Neural cell (in vitro differentiated cells): ENCODE results near the gene CPNE4. TPM values are rescaled to one million over a fixed set of nuclear protein-coding genes. Genes with fewer than 3 reads are reported as not detected.

Source experiments
- H2AFZ ChIP-seq: fragments of 200-600, 300-800 bp; sonication (generic), shearing (Covaris generic); 2 replicates; pipeline ENCODE4 v1.6.0; 2014; ENCODE audit warnings: low read depth, mild to moderate bottlenecking, antibody characterized with exemption, low read length, moderate library complexity
- H3F3A ChIP-seq: fragments of 200-600 bp; shearing (Covaris generic); 2 replicates; pipeline ENCODE4 v1.6.1; 2016; ENCODE audit warnings: mild to moderate bottlenecking, moderate library complexity, mixed read lengths, antibody characterized with exemption, low read length; ENCODE audit not compliant: insufficient read depth, poor library complexity, severe bottlenecking
- H3K27ac ChIP-seq: fragments of 200-600, 300-800 bp; sonication (generic), shearing (Covaris generic); 2 replicates; pipeline ENCODE4 v1.5.1; 2014; ENCODE audit warnings: mild to moderate bottlenecking, low read length, moderate library complexity
- H3K27me3 ChIP-seq: fragments of 300-800, 200-600 bp; sonication (generic), shearing (Covaris generic); 2 replicates; pipeline ENCODE4 v1.6.0; 2014; ENCODE audit warnings: mild to moderate bottlenecking, low read depth, low read length, moderate library complexity; ENCODE audit not compliant: insufficient read depth
- H3K36me3 ChIP-seq: fragments of 300-800, 200-600 bp; sonication (generic), shearing (Covaris generic); 2 replicates; pipeline ENCODE4 v1.5.1; 2014; ENCODE audit warnings: mild to moderate bottlenecking, antibody characterized with exemption, low read length, moderate library complexity; ENCODE audit not compliant: insufficient read depth
- H3K4me2 ChIP-seq: fragments of 300-800, 200-600 bp; sonication (generic), shearing (Covaris generic); 2 replicates; pipeline ENCODE4 v1.6.0; 2014; ENCODE audit warnings: mild to moderate bottlenecking, low read length
- H3K4me3 ChIP-seq: fragments of 300-800, 200-600 bp; sonication (generic), shearing (Covaris generic); 2 replicates; pipeline ENCODE4 v1.5.1; 2014; ENCODE audit warnings: mild to moderate bottlenecking, low read length, moderate library complexity
- H3K79me2 ChIP-seq: fragments of 200-600 bp; shearing (Covaris generic); replicated peaks from 2 replicates; pipeline ENCODE4 v1.6.0; 2014; ENCODE audit warnings: mild to moderate bottlenecking, low read length, moderate library complexity; ENCODE audit not compliant: insufficient read depth
- H3K9ac ChIP-seq: fragments of 300-800, 200-600 bp; sonication (generic), shearing (Covaris generic); 2 replicates; pipeline ENCODE4 v1.6.1; 2016; ENCODE audit warnings: mild to moderate bottlenecking, low read length, mixed read lengths
- H3K9me2 ChIP-seq: fragments of 200-600 bp; shearing (Covaris generic); 2 replicates; pipeline ENCODE4 v1.6.1; 2016; ENCODE audit warnings: mild to moderate bottlenecking, low read length, mixed read lengths; ENCODE audit not compliant: insufficient read depth
- H3K9me3 ChIP-seq: fragments of 200-600, 300-800 bp; sonication (generic), shearing (Covaris generic); 2 replicates; pipeline ENCODE4 v1.6.1; 2016; ENCODE audit warnings: mild to moderate bottlenecking, mixed run types, low read length, moderate library complexity, mixed read lengths
- H4K20me1 ChIP-seq: fragments of 200-600 bp; shearing (Covaris generic); 2 replicates; pipeline ENCODE4 v1.6.1; 2016; ENCODE audit warnings: mild to moderate bottlenecking, mixed run types; ENCODE audit not compliant: insufficient read depth
- EP300 ChIP-seq: fragments of 450-650 bp; conservative IDR thresholded peaks from 2 replicates; pipeline ENCODE4 v1.6.1; 2014; ENCODE audit warnings: antibody characterized with exemption, mild to moderate bottlenecking, moderate library complexity; ENCODE audit not compliant: poor library complexity, severe bottlenecking
- EZH2 ChIP-seq: fragments of 200-600, 300-800 bp; shearing (Covaris generic), sonication (generic); IDR thresholded peaks from 2 replicates; pipeline ENCODE4 v1.6.1; 2014; ENCODE audit warnings: antibody characterized with exemption, low read length, borderline replicate concordance, mild to moderate bottlenecking; ENCODE audit not compliant: insufficient read depth, poor library complexity, severe bottlenecking
- MXI1 ChIP-seq: fragments of 450-650 bp; conservative IDR thresholded peaks from 2 replicates; pipeline ENCODE4 v1.6.1; 2014; ENCODE audit warnings: antibody characterized with exemption, mild to moderate bottlenecking; ENCODE audit not compliant: poor library complexity, severe bottlenecking
- POLR2AphosphoS5 ChIP-seq: IDR thresholded peaks from 2 replicates; pipeline ENCODE4 v1.6.1; 2012
- RAD21 ChIP-seq: fragments of 450-650 bp; conservative IDR thresholded peaks from 2 replicates; pipeline ENCODE4 v1.6.1; 2014; ENCODE audit warnings: antibody characterized with exemption, mild to moderate bottlenecking, moderate library complexity
- SMC3 ChIP-seq: fragments of 450-650 bp; conservative IDR thresholded peaks from 2 replicates; pipeline ENCODE4 v1.6.1; 2014; ENCODE audit warnings: antibody characterized with exemption, mild to moderate bottlenecking, moderate library complexity; ENCODE audit not compliant: poor library complexity
- TAF1 ChIP-seq: IDR thresholded peaks from 2 replicates; pipeline ENCODE4 v1.6.1; 2012; ENCODE audit warnings: low read depth
- polyA plus RNA-seq: library from polyadenylated mRNA; depleted of rRNA; stranded (reverse); fragments of >200 nt; gene quantifications from 2 replicates; pipeline ENCODE4 v1.2.3, GENCODE V29; 2014
- TF ChIP-seq, protein P1 (sequence below): fragments of 450-650 bp; IDR thresholded peaks from 2 replicates; pipeline ENCODE4 v1.5.1; 2014; ENCODE audit warnings: antibody characterized with exemption, mild to moderate bottlenecking, moderate library complexity; ENCODE audit not compliant: poor library complexity, severe bottlenecking
- TF ChIP-seq, protein P2 (sequence below): IDR thresholded peaks from 2 replicates; pipeline ENCODE4 v1.6.1; 2012; ENCODE audit warnings: borderline replicate concordance

CPNE4 gene
- polyA plus RNA-seq, 1 donor from 2014 or later = 0.59 TPM

DNA sequence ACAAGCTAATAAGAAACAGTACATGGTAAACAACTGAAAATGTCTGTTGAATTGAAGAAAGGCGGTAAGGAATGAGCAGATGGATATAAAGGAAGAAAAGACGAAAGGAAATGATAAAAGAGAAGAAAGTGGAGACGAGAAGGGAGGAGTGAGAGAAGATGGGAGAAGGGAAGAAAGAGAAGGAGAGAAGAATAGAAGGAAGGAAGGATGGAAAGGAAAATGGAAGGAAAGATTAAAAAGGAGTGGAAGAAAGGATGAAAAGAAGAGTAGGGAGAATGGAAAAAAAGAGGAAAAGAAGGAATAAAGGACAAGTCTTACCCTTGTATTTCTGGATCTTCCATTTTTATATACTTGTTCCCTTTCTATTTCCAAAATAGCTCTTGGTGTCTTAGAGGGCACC is 17.7 kb downstream of the CPNE4 start:
- Histone ChIP-seq H3F3A (no peaks in the 10 kb centered on the region), H3K9me3 (no peaks in the 10 kb centered on the region), H3K79me2 (no peaks in the 10 kb centered on the region), H3K27me3 (no peaks in the 10 kb centered on the region), H3K9ac (no peak overlapping the region), H3K9me2 (no peaks in the 10 kb centered on the region), H3K4me2 (no peak overlapping the region), H4K20me1 (no peaks in the 10 kb centered on the region), H3K36me3 (no peaks in the 10 kb centered on the region), H3K27ac (no peak overlapping the region), H3K4me3 (no peak overlapping the region), H2AFZ (no peak overlapping the region)
- TF ChIP-seq TAF1 = no peak
- no peak for TF ChIP-seq RAD21
- no peak for TF ChIP-seq POLR2AphosphoS5
- TF ChIP-seq EP300 = no peak
- TF ChIP-seq MXI1 = no peak
- TF ChIP-seq SMC3 = no peak
- TF ChIP-seq, protein P1, sequence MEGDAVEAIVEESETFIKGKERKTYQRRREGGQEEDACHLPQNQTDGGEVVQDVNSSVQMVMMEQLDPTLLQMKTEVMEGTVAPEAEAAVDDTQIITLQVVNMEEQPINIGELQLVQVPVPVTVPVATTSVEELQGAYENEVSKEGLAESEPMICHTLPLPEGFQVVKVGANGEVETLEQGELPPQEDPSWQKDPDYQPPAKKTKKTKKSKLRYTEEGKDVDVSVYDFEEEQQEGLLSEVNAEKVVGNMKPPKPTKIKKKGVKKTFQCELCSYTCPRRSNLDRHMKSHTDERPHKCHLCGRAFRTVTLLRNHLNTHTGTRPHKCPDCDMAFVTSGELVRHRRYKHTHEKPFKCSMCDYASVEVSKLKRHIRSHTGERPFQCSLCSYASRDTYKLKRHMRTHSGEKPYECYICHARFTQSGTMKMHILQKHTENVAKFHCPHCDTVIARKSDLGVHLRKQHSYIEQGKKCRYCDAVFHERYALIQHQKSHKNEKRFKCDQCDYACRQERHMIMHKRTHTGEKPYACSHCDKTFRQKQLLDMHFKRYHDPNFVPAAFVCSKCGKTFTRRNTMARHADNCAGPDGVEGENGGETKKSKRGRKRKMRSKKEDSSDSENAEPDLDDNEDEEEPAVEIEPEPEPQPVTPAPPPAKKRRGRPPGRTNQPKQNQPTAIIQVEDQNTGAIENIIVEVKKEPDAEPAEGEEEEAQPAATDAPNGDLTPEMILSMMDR = no peak
- no peak for TF ChIP-seq EZH2
- TF ChIP-seq, protein P2, sequence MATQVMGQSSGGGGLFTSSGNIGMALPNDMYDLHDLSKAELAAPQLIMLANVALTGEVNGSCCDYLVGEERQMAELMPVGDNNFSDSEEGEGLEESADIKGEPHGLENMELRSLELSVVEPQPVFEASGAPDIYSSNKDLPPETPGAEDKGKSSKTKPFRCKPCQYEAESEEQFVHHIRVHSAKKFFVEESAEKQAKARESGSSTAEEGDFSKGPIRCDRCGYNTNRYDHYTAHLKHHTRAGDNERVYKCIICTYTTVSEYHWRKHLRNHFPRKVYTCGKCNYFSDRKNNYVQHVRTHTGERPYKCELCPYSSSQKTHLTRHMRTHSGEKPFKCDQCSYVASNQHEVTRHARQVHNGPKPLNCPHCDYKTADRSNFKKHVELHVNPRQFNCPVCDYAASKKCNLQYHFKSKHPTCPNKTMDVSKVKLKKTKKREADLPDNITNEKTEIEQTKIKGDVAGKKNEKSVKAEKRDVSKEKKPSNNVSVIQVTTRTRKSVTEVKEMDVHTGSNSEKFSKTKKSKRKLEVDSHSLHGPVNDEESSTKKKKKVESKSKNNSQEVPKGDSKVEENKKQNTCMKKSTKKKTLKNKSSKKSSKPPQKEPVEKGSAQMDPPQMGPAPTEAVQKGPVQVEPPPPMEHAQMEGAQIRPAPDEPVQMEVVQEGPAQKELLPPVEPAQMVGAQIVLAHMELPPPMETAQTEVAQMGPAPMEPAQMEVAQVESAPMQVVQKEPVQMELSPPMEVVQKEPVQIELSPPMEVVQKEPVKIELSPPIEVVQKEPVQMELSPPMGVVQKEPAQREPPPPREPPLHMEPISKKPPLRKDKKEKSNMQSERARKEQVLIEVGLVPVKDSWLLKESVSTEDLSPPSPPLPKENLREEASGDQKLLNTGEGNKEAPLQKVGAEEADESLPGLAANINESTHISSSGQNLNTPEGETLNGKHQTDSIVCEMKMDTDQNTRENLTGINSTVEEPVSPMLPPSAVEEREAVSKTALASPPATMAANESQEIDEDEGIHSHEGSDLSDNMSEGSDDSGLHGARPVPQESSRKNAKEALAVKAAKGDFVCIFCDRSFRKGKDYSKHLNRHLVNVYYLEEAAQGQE = no peak

DNA sequence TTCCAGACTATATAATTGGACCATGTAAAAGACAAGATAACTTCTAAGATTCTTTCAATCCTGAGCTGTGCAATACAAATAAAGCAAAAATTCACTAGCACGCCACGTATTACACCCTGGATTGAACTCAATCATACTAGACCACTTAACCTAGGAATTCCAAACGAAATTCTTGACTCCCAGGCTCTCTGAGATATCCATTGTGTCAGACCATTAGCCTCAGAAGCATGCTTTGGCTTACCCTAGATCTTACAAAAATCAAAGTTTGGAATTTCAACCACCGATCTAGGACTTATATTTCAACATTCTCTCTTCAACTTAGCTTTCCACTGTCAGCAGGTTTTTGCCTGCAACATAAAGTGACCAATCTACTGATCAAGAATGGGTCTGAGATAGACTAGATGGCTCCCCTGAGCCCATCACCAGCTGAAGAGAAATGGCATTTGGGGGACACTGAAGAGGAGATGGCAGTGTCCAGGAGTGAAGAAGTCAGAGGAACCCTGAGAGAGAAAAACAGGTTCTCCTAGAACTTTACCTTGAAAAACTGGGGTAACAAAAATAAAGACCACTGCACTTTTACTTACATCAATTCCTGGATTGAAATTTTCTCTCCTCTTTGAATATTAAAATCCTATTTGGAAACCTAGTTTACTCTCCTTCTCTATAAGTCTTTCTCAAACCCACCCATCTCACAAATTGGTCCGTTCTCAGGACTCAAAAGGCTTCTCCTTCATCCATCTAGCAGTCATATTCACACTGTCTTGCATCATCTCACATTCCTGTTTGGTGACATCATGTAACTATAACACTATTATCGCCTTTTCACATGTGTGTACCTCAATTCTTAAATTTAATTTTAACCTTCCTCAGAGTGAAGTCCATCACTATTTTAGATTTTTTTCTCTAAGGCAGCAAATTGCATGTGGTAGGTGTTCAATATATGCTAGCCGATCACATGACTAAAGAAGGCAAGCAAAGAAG is 18.5 kb downstream of the CPNE4 start:
- Histone ChIP-seq H3K27me3 (no peaks in the 10 kb centered on the region), H4K20me1 (no peaks in the 10 kb centered on the region), H3K79me2 (no peaks in the 10 kb centered on the region), H3K4me3 (no peak overlapping the region), H3K9ac (no peak overlapping the region), H3K27ac (no peak overlapping the region), H3K4me2 (no peak overlapping the region), H3K9me3 (no peaks in the 10 kb centered on the region), H3K36me3 (no peaks in the 10 kb centered on the region), H2AFZ (no peak overlapping the region), H3F3A (no peaks in the 10 kb centered on the region), H3K9me2 (no peaks in the 10 kb centered on the region)
- TF ChIP-seq SMC3 = no peak
